Left ventricle myocardium superior (tissue), 1 donor: ENCODE data around the gene CDC14B. TPM values are rescaled to one million over a fixed set of nuclear protein-coding genes. Genes with fewer than 3 reads are reported as not detected.
A peak's percentile ranks its signal among the peaks of the same experiment; 100 is the strongest.

Experiments
- ATAC-seq: fragments of 200-7000 bp; cut with Tn5 transposase; one replicate; pipeline ENCODE4 v1.9.1; 2020; ENCODE audit warnings: mild to moderate bottlenecking, moderate library complexity
- DNase-seq: peaks from one replicate; pipeline ENCODE4 v3.0.0-alpha.2; 2020
- intact Hi-C: fragments of 100-400 bp; cut with micrococcal nuclease; formaldehyde crosslinking; loops from one replicate; pipeline ENCODE4 v1.11.0; 2022
- total RNA-seq: library from RNA; stranded (reverse); fragmentation: NEBNext Ultra II Directional; extraction: Animal tissue kit (Norgen Biotek cat#: 25700); gene quantifications from one replicate; pipeline ENCODE4 v1.2.1, GENCODE V29; 2021
- donor health status: DM: no; HTN: yes; CAD: no; lungs with severe emphysema.

CDC14B gene
- total RNA-seq, 1 donor from 2014 or later: 18.1 TPM

GRCh38 chr9:96495341-96495740 is 124.3 kb downstream of the CDC14B start:
- intact Hi-C loops: no loop called here
- DNase-seq (no peak), ATAC-seq (no peak)

- intact Hi-C loops: no loop called here
- ATAC-seq (no peak), DNase-seq (no peak)
Measured at GRCh38 chr9:96494215-96494800, 125.3 kb downstream of the CDC14B start.

GRCh38 chr9:96493757-96494156 is 125.9 kb downstream of the CDC14B start:
- ATAC-seq (no peak), DNase-seq (no peak)
- intact Hi-C loops: no loop called here

- DNase-seq: no peak
- no peak for ATAC-seq
- intact Hi-C loops: no loop called here
Measured at GRCh38 chr9:96492993-96493531, 126.6 kb downstream of the CDC14B start.

- ATAC-seq: peak; percentile 52
- intact Hi-C loops: no loop called here
Measured at GRCh38 chr9:96491880-96492525, 127.6 kb downstream of the CDC14B start.

GRCh38 chr9:96491079-96491879 is 128.4 kb downstream of the CDC14B start:
- intact Hi-C loops: no loop called here
- DNase-seq: no peak
- ATAC-seq: peak; percentile 35

More at GRCh38 chr9:96491880-96492525, 127.6 kb downstream of the CDC14B start:
- DNase-seq: no peak

- ATAC-seq (no peak), DNase-seq (no peak)
- intact Hi-C loops: no loop called here
Measured at GRCh38 chr9:96490534-96491078, 129.0 kb downstream of the CDC14B start.

- ATAC-seq (no peak), DNase-seq (no peak)
- intact Hi-C loops: no loop called here
Measured at GRCh38 chr9:96489482-96489979, 130.1 kb downstream of the CDC14B start.

- ATAC-seq (no peak), DNase-seq (no peak)
- intact Hi-C loops: no loop called here
Measured at GRCh38 chr9:96487949-96488348, 131.7 kb downstream of the CDC14B start.

- ATAC-seq (no peak), DNase-seq (no peak)
- intact Hi-C loops: no loop called here
Measured at GRCh38 chr9:96487029-96487396, 132.6 kb downstream of the CDC14B start.

GRCh38 chr9:96486386-96487028 is 133.1 kb downstream of the CDC14B start:
- ATAC-seq (peak; percentile 87), DNase-seq (peak; percentile 88)
- intact Hi-C loops: no loop called here

GRCh38 chr9:96485280-96485679 is 134.4 kb downstream of the CDC14B start:
- intact Hi-C loops: no loop called here
- DNase-seq: no peak
- no peak for ATAC-seq

GRCh38 chr9:96484521-96484931 is 135.1 kb downstream of the CDC14B start:
- no peak for ATAC-seq
- intact Hi-C loops: no loop called here

GRCh38 chr9:96483733-96484390 is 135.8 kb downstream of the CDC14B start:
- DNase-seq (no peak), ATAC-seq (no peak)
- intact Hi-C loops: no loop called here

More at GRCh38 chr9:96484521-96484931, 135.1 kb downstream of the CDC14B start:
- DNase-seq: no peak

GRCh38 chr9:96483197-96483596 is 136.4 kb downstream of the CDC14B start:
- intact Hi-C loops: no loop called here
- no peak for DNase-seq
- ATAC-seq: no peak

GRCh38 chr9:96482476-96482875 is 137.2 kb downstream of the CDC14B start:
- ATAC-seq: no peak
- intact Hi-C loops: no loop called here

GRCh38 chr9:96480736-96481135 is 138.9 kb downstream of the CDC14B start:
- intact Hi-C loops: no loop called here
- ATAC-seq (no peak), DNase-seq (no peak)

More at GRCh38 chr9:96482476-96482875, 137.2 kb downstream of the CDC14B start:
- DNase-seq: no peak

GRCh38 chr9:96478829-96479371 is 140.7 kb downstream of the CDC14B start:
- DNase-seq: no peak
- no peak for ATAC-seq
- intact Hi-C loops: no loop called here
